Mucosa of descending colon (tissue), 3 donors: ENCODE data around the gene ADAM12. TPM values are rescaled to one million over a fixed set of nuclear protein-coding genes. Genes with fewer than 3 reads are reported as not detected.

ENCODE experiments used
- ATAC-seq: fragments of 200-7000 bp; cut with Tn5 transposase; one replicate; pipeline ENCODE4 v1.9.1; 2020; ENCODE audit warnings: mild to moderate bottlenecking, moderate library complexity
- DNase-seq, 3 donors: peaks; one replicate each; pipeline ENCODE4 v3.0.0-alpha.2; 2020
- H3K36me3 ChIP-seq: fragments of 200-600 bp; one replicate; pipeline ENCODE4 v1.8.0; 2021; ENCODE audit warnings: low read depth, mild to moderate bottlenecking
- H3K4me1 ChIP-seq: fragments of 200-600 bp; one replicate; pipeline ENCODE4 v1.8.0; 2021; ENCODE audit warnings: low read depth, mild to moderate bottlenecking
- H3K4me3 ChIP-seq: fragments of 200-600 bp; one replicate; pipeline ENCODE4 v1.8.0; 2021; ENCODE audit warnings: mild to moderate bottlenecking
- H3K9me3 ChIP-seq: fragments of 200-600 bp; one replicate; pipeline ENCODE4 v1.8.0; 2021; ENCODE audit warnings: mild to moderate bottlenecking
- CTCF ChIP-seq: fragments of 200-600 bp; IDR thresholded peaks from one replicate; pipeline ENCODE4 v1.8.0; 2022; ENCODE audit warnings: antibody characterized with exemption, mild to moderate bottlenecking
- intact Hi-C, 2 donors: fragments of 100-400 bp; cut with DNase I in 1 of 2; cut with micrococcal nuclease in 1 of 2; formaldehyde crosslinking; loops; one replicate each; pipeline versions ENCODE4 v1.11.0 to v1.11.1; 2022; cut with DNase I, micrococcal nuclease
- total RNA-seq, 3 donors: library from RNA; stranded (reverse); fragmentation: NEBNext Ultra II Directional in 2 of 3; extraction: Animal tissue kit (Norgen Biotek cat#: 25700) in 2 of 3; gene quantifications; one replicate each; pipeline versions ENCODE4 v1.2.1 to v1.2.4, GENCODE V29; 2021 to 2023
- donor health status: DM: no; HTN: no; CAD: no; lungs with moderate emphysema.
- donor health status: DM: no; HTN: no; CAD: no.
- donor health status: DM: no; HTN: yes; CAD: no.

The ADAM12 gene
- total RNA-seq, 3 donors from 2014 or later: 0.20 to 0.89 (median 0.66) TPM

GRCh38 chr10:126400641-126401040 is 12.4 kb upstream of the ADAM12 start:
- Histone ChIP-seq H3K4me1 (no peaks in the 10 kb centered on the region), H3K9me3 (no peaks in the 10 kb centered on the region), H3K4me3 (no peak overlapping the region), H3K36me3 (no peaks in the 10 kb centered on the region)
- ATAC-seq: no peak
- TF ChIP-seq CTCF: no peak
- no peak for DNase-seq
- intact Hi-C loops: no loop called here

GRCh38 chr10:126398924-126399323 is 10.6 kb upstream of the ADAM12 start:
- intact Hi-C loops: no loop called here
- H3K9me3 ChIP-seq: no peaks in the 10 kb centered on the region
- ATAC-seq: no peak
- H3K4me1 ChIP-seq: no peaks in the 10 kb centered on the region
- no peak for DNase-seq
- TF ChIP-seq CTCF: no peak
- H3K36me3 ChIP-seq: no peaks in the 10 kb centered on the region
- H3K4me3 ChIP-seq: no peak overlapping the region

GRCh38 chr10:126398383-126398743 is 10.1 kb upstream of the ADAM12 start:
- Histone ChIP-seq H3K36me3 (no peaks in the 10 kb centered on the region), H3K4me3 (no peak overlapping the region), H3K4me1 (no peaks in the 10 kb centered on the region), H3K9me3 (no peaks in the 10 kb centered on the region)
- DNase-seq: no peak
- intact Hi-C loops: no loop called here
- TF ChIP-seq CTCF: no peak
- ATAC-seq: no peak

GRCh38 chr10:126397640-126398382 is 9.5 kb upstream of the ADAM12 start:
- ATAC-seq (no peak), DNase-seq (no peak)
- Histone ChIP-seq H3K4me3 (no peak overlapping the region), H3K36me3 (no peaks in the 10 kb centered on the region), H3K4me1 (no peaks in the 10 kb centered on the region), H3K9me3 (no peaks in the 10 kb centered on the region)
- TF ChIP-seq CTCF: no peak
- intact Hi-C loops: no loop called here

GRCh38 chr10:126397156-126397555 is 8.9 kb upstream of the ADAM12 start:
- Histone ChIP-seq H3K36me3 (no peaks in the 10 kb centered on the region), H3K4me3 (no peak overlapping the region), H3K4me1 (no peaks in the 10 kb centered on the region), H3K9me3 (no peaks in the 10 kb centered on the region)
- no peak for ATAC-seq
- no peak for DNase-seq
- intact Hi-C loops: no loop called here
- TF ChIP-seq CTCF: no peak

- Histone ChIP-seq H3K9me3 (no peaks in the 10 kb centered on the region), H3K4me3 (no peak overlapping the region), H3K36me3 (no peaks in the 10 kb centered on the region), H3K4me1 (no peaks in the 10 kb centered on the region)
- ATAC-seq (no peak), DNase-seq (no peak)
- TF ChIP-seq CTCF: no peak
- intact Hi-C loops: no loop called here
Measured at GRCh38 chr10:126394948-126395347, 6.7 kb upstream of the ADAM12 start.
